WERI-Rb-1 (cell line): ENCODE data around the gene SLC12A7.
"Not testable (repeated sequence)": the region's sequence is repeated elsewhere in the genome, so short reads cannot be mapped to it uniquely, and the experiment has no call there.

Source experiments
- DNase-seq: peaks from one replicate; pipeline ENCODE4 v3.0.0-alpha.2; 2020
- H3K27ac ChIP-seq: fragments of 250-450 bp; sonication (Bioruptor Pico); 2 replicates; pipeline ENCODE4 v1.5.1; 2020; ENCODE audit warnings: mild to moderate bottlenecking, moderate library complexity
- H3K27me3 ChIP-seq: fragments of 250-450 bp; sonication (Bioruptor Pico); 2 replicates; pipeline ENCODE4 v1.5.1; 2021; ENCODE audit warnings: mild to moderate bottlenecking, low read depth, moderate library complexity; ENCODE audit not compliant: insufficient read depth, severe bottlenecking
- H3K36me3 ChIP-seq: fragments of 250-450 bp; sonication (Bioruptor Pico); 2 replicates; pipeline ENCODE4 v1.5.1; 2020; ENCODE audit warnings: mild to moderate bottlenecking, moderate library complexity
- H3K4me3 ChIP-seq: 2 replicates; pipeline ENCODE4 v1.5.1; 2011; ENCODE audit warnings: low read depth, mild to moderate bottlenecking, control low read depth, low read length
- H3K9me3 ChIP-seq: fragments of 250-450 bp; sonication (Bioruptor Pico); 2 replicates; pipeline ENCODE4 v1.5.1; 2021; ENCODE audit warnings: mild to moderate bottlenecking, moderate library complexity; ENCODE audit not compliant: severe bottlenecking
- CTCF ChIP-seq: IDR thresholded peaks from 2 replicates; pipeline ENCODE4 v1.5.1; 2011; ENCODE audit warnings: low read depth, mild to moderate bottlenecking, control low read depth, inconsistent platforms, low read length

SLC12A7 gene

GRCh38 chr5:1086137-1086536 is 25.7 kb downstream of the SLC12A7 start:
- no peak for TF ChIP-seq CTCF

GRCh38 chr5:1085391-1085790 is 26.5 kb downstream of the SLC12A7 start:
- H3K4me3 ChIP-seq: no peak overlapping the region
- H3K9me3 ChIP-seq: no peaks in the 10 kb centered on the region
- TF ChIP-seq CTCF: no peak
- peaks cover 71% of the 10 kb centered on the region for H3K36me3 ChIP-seq
- no peaks in the 10 kb centered on the region for H3K27me3 ChIP-seq
- DNase-seq: no peak
- H3K27ac ChIP-seq: no peak overlapping the region

More at GRCh38 chr5:1086137-1086536, 25.7 kb downstream of the SLC12A7 start:
- no peak for DNase-seq
- Histone ChIP-seq H3K27ac (no peak overlapping the region), H3K9me3 (no peaks in the 10 kb centered on the region), H3K27me3 (no peaks in the 10 kb centered on the region), H3K36me3 (peaks cover 74% of the 10 kb centered on the region), H3K4me3 (no peak overlapping the region)

- no peak for DNase-seq
- peaks cover 68% of the 10 kb centered on the region for H3K36me3 ChIP-seq
Measured at GRCh38 chr5:1083823-1084605, 27.8 kb downstream of the SLC12A7 start.

GRCh38 chr5:1083026-1083425 is 28.8 kb downstream of the SLC12A7 start:
- H3K9me3 ChIP-seq, H3K27me3 ChIP-seq, H3K27ac ChIP-seq, H3K4me3 ChIP-seq, DNase-seq: not testable (repeated sequence)
- H3K36me3 ChIP-seq: peaks cover 63% of the 10 kb centered on the region

More at GRCh38 chr5:1083823-1084605, 27.8 kb downstream of the SLC12A7 start:
- no peaks in the 10 kb centered on the region for H3K9me3 ChIP-seq
- no peak for TF ChIP-seq CTCF
- no peak overlapping the region for H3K4me3 ChIP-seq
- H3K27ac ChIP-seq: no peak overlapping the region
- H3K27me3 ChIP-seq: no peaks in the 10 kb centered on the region

GRCh38 chr5:1081519-1081918 is 30.3 kb downstream of the SLC12A7 start:
- no peak for DNase-seq
- peaks cover 61% of the 10 kb centered on the region for H3K36me3 ChIP-seq
- H3K9me3 ChIP-seq: no peaks in the 10 kb centered on the region
- no peak overlapping the region for H3K27ac ChIP-seq
- H3K27me3 ChIP-seq: no peaks in the 10 kb centered on the region
- no peak overlapping the region for H3K4me3 ChIP-seq
- no peak for TF ChIP-seq CTCF

GRCh38 chr5:1080432-1080831 is 31.4 kb downstream of the SLC12A7 start:
- H3K4me3 ChIP-seq: no peak overlapping the region
- TF ChIP-seq CTCF: no peak
- H3K27ac ChIP-seq: no peak overlapping the region
- H3K9me3 ChIP-seq: no peaks in the 10 kb centered on the region
- no peak for DNase-seq
- H3K27me3 ChIP-seq: no peaks in the 10 kb centered on the region
- H3K36me3 ChIP-seq: peaks cover 65% of the 10 kb centered on the region
